Astrocyte (in vitro differentiated cells and primary cell): ENCODE data around the gene NFATC3. TPM values are rescaled to one million over a fixed set of nuclear protein-coding genes. Genes with fewer than 3 reads are reported as not detected.

Source experiments
- DNase-seq: peaks from one replicate; pipeline ENCODE4 v3.0.0-alpha.2; 2010; ENCODE audit warnings: low read depth
- FAIRE-seq: peaks from 2 replicates; lab custom pipeline; 2011; peaks lifted over from hg19 to GRCh38; lab: Jason Lieb, UNC
- H2AFZ ChIP-seq: 2 replicates; pipeline ENCODE4 v1.6.0; 2012; ENCODE audit warnings: low read depth, low read length, inconsistent platforms
- H3K27ac ChIP-seq: 2 replicates; pipeline ENCODE4 v1.5.1; 2011; ENCODE audit warnings: low read depth, low read length, inconsistent platforms
- H3K27me3 ChIP-seq: 2 replicates; pipeline ENCODE4 v1.6.0; 2011; ENCODE audit warnings: low read length, inconsistent platforms; ENCODE audit not compliant: insufficient read depth
- H3K36me3 ChIP-seq: 2 replicates; pipeline ENCODE4 v1.5.1; 2011; ENCODE audit warnings: low read length, inconsistent platforms; ENCODE audit not compliant: insufficient read depth
- H3K4me1 ChIP-seq: 2 replicates; pipeline ENCODE4 v1.5.1; 2011; ENCODE audit warnings: low read length, inconsistent platforms; ENCODE audit not compliant: insufficient read depth
- H3K4me2 ChIP-seq: 2 replicates; pipeline ENCODE4 v1.6.0; 2012; ENCODE audit warnings: low read length, inconsistent platforms
- H3K4me3 ChIP-seq: 2 replicates; pipeline ENCODE4 v1.5.1; 2011; ENCODE audit warnings: low read depth, mild to moderate bottlenecking, low read length, inconsistent platforms; ENCODE audit not compliant: insufficient read depth
- H3K79me2 ChIP-seq: 2 replicates; pipeline ENCODE4 v1.6.0; 2012; ENCODE audit warnings: mild to moderate bottlenecking, low read length, inconsistent platforms; ENCODE audit not compliant: insufficient read depth
- H3K9ac ChIP-seq: 2 replicates; pipeline ENCODE4 v1.6.0; 2012; ENCODE audit warnings: mild to moderate bottlenecking, low read length, inconsistent platforms
- H3K9me3 ChIP-seq: 2 replicates; pipeline ENCODE4 v1.5.1; 2012; ENCODE audit warnings: low read depth, mild to moderate bottlenecking, low read length, inconsistent platforms; ENCODE audit not compliant: insufficient read depth
- H4K20me1 ChIP-seq: 2 replicates; pipeline ENCODE4 v1.6.0; 2012; ENCODE audit warnings: low read length, inconsistent platforms; ENCODE audit not compliant: insufficient read depth
- H3K27ac Mint-ChIP-seq: one replicate; pipeline ENCODE4 v1.8.0; 2021; ENCODE audit warnings: mild to moderate bottlenecking, mixed read lengths; ENCODE audit not compliant: unreplicated experiment
- H3K27me3 Mint-ChIP-seq: one replicate; pipeline ENCODE4 v1.8.0; 2021; ENCODE audit warnings: low read depth, mixed read lengths; ENCODE audit not compliant: unreplicated experiment
- H3K36me3 Mint-ChIP-seq: one replicate; pipeline ENCODE4 v1.8.0; 2021; ENCODE audit warnings: low read depth, mixed read lengths; ENCODE audit not compliant: unreplicated experiment
- H3K4me1 Mint-ChIP-seq: one replicate; pipeline ENCODE4 v1.8.0; 2021; ENCODE audit warnings: low read depth, mixed read lengths; ENCODE audit not compliant: unreplicated experiment
- H3K4me3 Mint-ChIP-seq: one replicate; pipeline ENCODE4 v1.8.0; 2021; ENCODE audit warnings: mild to moderate bottlenecking, moderate library complexity, mixed read lengths; ENCODE audit not compliant: unreplicated experiment
- H3K9me3 Mint-ChIP-seq: one replicate; pipeline ENCODE4 v1.8.0; 2021; ENCODE audit warnings: mild to moderate bottlenecking, mixed read lengths; ENCODE audit not compliant: unreplicated experiment
- EZH2 ChIP-seq: IDR thresholded peaks from 2 replicates; pipeline ENCODE4 v1.6.1; 2012; ENCODE audit warnings: mild to moderate bottlenecking, low read length, inconsistent platforms; ENCODE audit not compliant: insufficient read depth
- total RNA-seq: library from RNA; stranded (reverse); gene quantifications from 2 replicates; pipeline ENCODE4 v1.2.1, GENCODE V29; 2021
- TF ChIP-seq, protein P1 (sequence below): IDR thresholded peaks from 2 replicates; pipeline ENCODE4 v1.5.1; 2011; ENCODE audit warnings: low read depth, mild to moderate bottlenecking, inconsistent platforms, low read length, moderate library complexity; ENCODE audit not compliant: insufficient read depth

Gene NFATC3
- total RNA-seq, 1 donor from 2014 or later, result 34.0 TPM

DNA sequence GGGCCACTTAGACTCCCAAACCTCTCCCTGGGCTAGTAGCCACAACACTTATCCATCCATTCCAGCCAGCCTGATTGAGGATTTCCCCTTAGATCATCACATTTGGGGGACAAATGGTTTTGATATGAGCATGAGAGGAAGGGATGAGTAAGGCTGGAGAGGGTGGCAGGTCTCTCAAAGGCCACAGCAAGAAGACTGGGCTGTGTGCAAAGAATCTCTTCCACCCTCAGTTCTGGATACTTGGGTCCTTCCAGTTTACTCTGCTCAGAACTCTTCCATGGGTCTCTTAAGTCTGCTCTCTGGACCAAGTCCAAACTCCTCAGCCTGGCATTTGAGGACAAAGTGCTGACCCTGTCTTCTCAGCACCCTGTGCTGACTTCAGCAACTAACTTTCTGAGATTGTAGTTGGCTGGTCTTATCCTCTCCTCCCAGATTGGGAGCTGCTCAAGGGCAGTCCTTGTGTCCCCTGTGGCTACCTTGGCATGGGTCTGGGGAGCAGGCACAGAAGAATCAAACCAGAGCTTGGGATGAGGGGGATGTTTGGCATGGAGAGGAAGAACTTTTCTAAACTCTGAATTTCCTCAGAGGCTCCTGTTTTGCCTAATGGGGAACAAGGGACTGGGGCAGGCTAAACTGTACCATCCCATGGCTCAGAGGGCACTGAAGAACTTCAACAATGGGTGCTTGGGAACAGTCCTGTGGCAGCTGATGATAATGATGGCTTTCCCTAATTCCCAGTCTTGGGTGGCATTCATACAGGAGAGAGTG, 3.1 kb upstream of the NFATC3 start:
- Mint-ChIP-seq H3K4me3 (no peak overlapping the region), H3K9me3 (no peaks in the 10 kb centered on the region), H3K4me1 (peaks cover 9% of the 10 kb centered on the region), H3K27ac (no peak overlapping the region), H3K36me3 (peaks cover 5% of the 10 kb centered on the region), H3K27me3 (no peaks in the 10 kb centered on the region)
- Histone ChIP-seq H3K27me3 (no peaks in the 10 kb centered on the region), H2AFZ (no peak overlapping the region), H3K27ac (no peak overlapping the region), H3K79me2 (peaks cover 15% of the 10 kb centered on the region), H3K4me1 (peaks cover 13% of the 10 kb centered on the region), H3K4me3 (no peak overlapping the region), H3K9me3 (no peaks in the 10 kb centered on the region), H4K20me1 (peaks cover 9% of the 10 kb centered on the region), H3K36me3 (peaks cover 6% of the 10 kb centered on the region), H3K9ac (no peak overlapping the region), H3K4me2 (no peak overlapping the region)
- DNase-seq (no peak), FAIRE-seq (no peak)
- no peak for TF ChIP-seq EZH2
- TF ChIP-seq, protein P1, sequence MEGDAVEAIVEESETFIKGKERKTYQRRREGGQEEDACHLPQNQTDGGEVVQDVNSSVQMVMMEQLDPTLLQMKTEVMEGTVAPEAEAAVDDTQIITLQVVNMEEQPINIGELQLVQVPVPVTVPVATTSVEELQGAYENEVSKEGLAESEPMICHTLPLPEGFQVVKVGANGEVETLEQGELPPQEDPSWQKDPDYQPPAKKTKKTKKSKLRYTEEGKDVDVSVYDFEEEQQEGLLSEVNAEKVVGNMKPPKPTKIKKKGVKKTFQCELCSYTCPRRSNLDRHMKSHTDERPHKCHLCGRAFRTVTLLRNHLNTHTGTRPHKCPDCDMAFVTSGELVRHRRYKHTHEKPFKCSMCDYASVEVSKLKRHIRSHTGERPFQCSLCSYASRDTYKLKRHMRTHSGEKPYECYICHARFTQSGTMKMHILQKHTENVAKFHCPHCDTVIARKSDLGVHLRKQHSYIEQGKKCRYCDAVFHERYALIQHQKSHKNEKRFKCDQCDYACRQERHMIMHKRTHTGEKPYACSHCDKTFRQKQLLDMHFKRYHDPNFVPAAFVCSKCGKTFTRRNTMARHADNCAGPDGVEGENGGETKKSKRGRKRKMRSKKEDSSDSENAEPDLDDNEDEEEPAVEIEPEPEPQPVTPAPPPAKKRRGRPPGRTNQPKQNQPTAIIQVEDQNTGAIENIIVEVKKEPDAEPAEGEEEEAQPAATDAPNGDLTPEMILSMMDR, result no peak

DNA sequence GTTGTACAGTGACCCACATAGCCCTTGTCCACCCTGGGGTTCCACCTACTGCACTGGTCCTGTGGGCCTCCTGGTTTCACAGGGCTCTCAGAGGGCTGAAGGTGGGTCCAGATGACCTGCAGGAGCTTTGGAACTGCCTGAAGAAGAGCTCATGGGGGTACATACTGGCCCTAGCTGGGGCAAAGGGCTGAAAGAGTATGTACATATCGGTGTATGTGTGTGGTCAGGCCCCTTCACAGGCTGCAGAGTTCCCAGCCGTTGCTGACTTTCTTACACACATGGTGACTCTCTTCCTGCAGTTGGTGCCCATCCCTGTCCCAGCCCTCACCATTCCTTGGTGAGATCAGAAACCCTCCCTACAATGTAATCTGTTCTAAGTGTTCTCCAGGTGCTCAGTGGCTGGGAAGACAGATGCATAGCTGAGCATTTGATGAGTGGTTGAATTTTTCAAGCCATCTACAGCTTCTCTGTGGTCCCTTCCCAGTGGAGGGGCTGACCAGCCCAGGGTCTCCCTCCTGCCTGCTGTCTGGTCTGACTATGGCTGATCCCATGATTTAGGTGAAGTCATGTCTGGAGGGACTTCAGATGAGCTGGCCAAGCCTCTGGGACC, 2.4 kb upstream of the NFATC3 start:
- no peaks in the 10 kb centered on the region for H3K9me3 ChIP-seq
- no peaks in the 10 kb centered on the region for H3K27me3 ChIP-seq
- no peak overlapping the region for H3K4me2 ChIP-seq
- H3K79me2 ChIP-seq, result peaks cover 22% of the 10 kb centered on the region
- H3K4me1 Mint-ChIP-seq, result peaks cover 9% of the 10 kb centered on the region
- H3K36me3 ChIP-seq, result peaks cover 6% of the 10 kb centered on the region
- no peak overlapping the region for H2AFZ ChIP-seq
- no peak overlapping the region for H3K9ac ChIP-seq
- peaks cover 13% of the 10 kb centered on the region for H3K4me1 ChIP-seq
- DNase-seq (no peak), FAIRE-seq (no peak)
- peaks cover 13% of the 10 kb centered on the region for H4K20me1 ChIP-seq
- H3K36me3 Mint-ChIP-seq, result peaks cover 5% of the 10 kb centered on the region
- H3K9me3 Mint-ChIP-seq, result no peaks in the 10 kb centered on the region
- H3K4me3 Mint-ChIP-seq, result no peak overlapping the region
- H3K27ac Mint-ChIP-seq, result no peak overlapping the region
- H3K4me3 ChIP-seq, result no peak overlapping the region
- H3K27ac ChIP-seq, result no peak overlapping the region
- no peak for TF ChIP-seq EZH2
- TF ChIP-seq, protein P1, result no peak
- H3K27me3 Mint-ChIP-seq, result no peaks in the 10 kb centered on the region
